Hepatocyte (in vitro differentiated cells): ENCODE results near the gene KIF5A. TPM values are rescaled to one million over a fixed set of nuclear protein-coding genes. Genes with fewer than 3 reads are reported as not detected.
"Not testable (repeated sequence)": the region's sequence is repeated elsewhere in the genome, so short reads cannot be mapped to it uniquely, and the experiment has no call there.

Experiments used
- DNase-seq: peaks from one replicate; pipeline ENCODE4 v3.0.0-alpha.2; 2016; ENCODE audit warnings: low spot score
- H2AFZ ChIP-seq: fragments of 200-600 bp; sonication (generic); 2 replicates; pipeline ENCODE4 v1.6.0; 2016; ENCODE audit warnings: antibody characterized with exemption, mild to moderate bottlenecking
- H3K27ac ChIP-seq: fragments of 200-600 bp; sonication (generic); 2 replicates; pipeline ENCODE4 v1.5.1; 2016; ENCODE audit warnings: mild to moderate bottlenecking
- H3K27me3 ChIP-seq: fragments of 200-600 bp; sonication (generic); 2 replicates; pipeline ENCODE4 v1.6.1; 2016
- H3K36me3 ChIP-seq: fragments of 200-600 bp; sonication (generic); replicated peaks from 2 replicates; pipeline ENCODE4 v1.5.1; 2016; ENCODE audit warnings: low read depth; ENCODE audit not compliant: insufficient read depth
- H3K4me1 ChIP-seq: fragments of 200-600 bp; sonication (generic); 2 replicates; pipeline ENCODE4 v1.5.1; 2016; ENCODE audit warnings: mild to moderate bottlenecking, moderate library complexity; ENCODE audit not compliant: insufficient read depth
- H3K4me2 ChIP-seq: fragments of 200-600 bp; sonication (generic); 2 replicates; pipeline ENCODE4 v1.6.0; 2016
- H3K4me3 ChIP-seq: fragments of 200-600 bp; sonication (generic); 2 replicates; pipeline ENCODE4 v1.5.1; 2016; ENCODE audit warnings: mild to moderate bottlenecking
- H3K79me2 ChIP-seq: fragments of 200-600 bp; sonication (generic); 2 replicates; pipeline ENCODE4 v1.6.0; 2017; ENCODE audit warnings: mild to moderate bottlenecking
- H3K9me2 ChIP-seq: fragments of 200-600 bp; sonication (generic); replicated peaks from 2 replicates; pipeline ENCODE4 v1.6.0; 2017; ENCODE audit warnings: mild to moderate bottlenecking; ENCODE audit not compliant: insufficient read depth
- H3K9me3 ChIP-seq: fragments of 200-600 bp; sonication (generic); 2 replicates; pipeline ENCODE4 v1.5.1; 2016; ENCODE audit warnings: low read depth, mild to moderate bottlenecking
- H4K20me1 ChIP-seq: fragments of 200-600 bp; sonication (generic); 2 replicates; pipeline ENCODE4 v1.6.0; 2016; ENCODE audit warnings: mild to moderate bottlenecking; ENCODE audit not compliant: insufficient read depth, poor library complexity, severe bottlenecking
- CTCF ChIP-seq: fragments of 200-600 bp; sonication (generic); IDR thresholded peaks from 2 replicates; pipeline ENCODE4 v1.5.1; 2016; ENCODE audit warnings: antibody characterized with exemption, mild to moderate bottlenecking; ENCODE audit not compliant: poor library complexity
- EZH2 ChIP-seq: fragments of 200-600 bp; sonication (generic); IDR thresholded peaks from 2 replicates; pipeline ENCODE4 v1.6.1; 2016; ENCODE audit warnings: antibody characterized with exemption, mild to moderate bottlenecking, borderline replicate concordance
- EZH2phosphoT487 ChIP-seq: fragments of 200-600 bp; sonication (generic); IDR thresholded peaks from one replicate; pipeline ENCODE4 v1.6.1; 2018; ENCODE audit warnings: antibody characterized with exemption, mild to moderate bottlenecking, low read depth, moderate library complexity; ENCODE audit not compliant: unreplicated experiment, severe bottlenecking
- WGBS: methylation state at CpG from one replicate; pipeline ENCODE4 v1.1.6; 2016; ENCODE audit warnings: low lambda C conversion rate; ENCODE audit errors: missing lambda C conversion rate; 5-methylcytosine and 5-hydroxymethylcytosine counted together
- polyA plus RNA-seq: library from polyadenylated mRNA; unstranded; fragments of >200 nt; fragmentation: Nextera tagmentation; extraction: Ambion mirVana; gene quantifications from 2 replicates; pipeline ENCODE4 v1.2.1, GENCODE V29; 2016
- total RNA-seq: library from RNA; depleted of rRNA; stranded (reverse); fragments of >200 nt; gene quantifications from 2 replicates; pipeline ENCODE4 v1.2.3, GENCODE V29; 2014

KIF5A gene
- total and polyA plus RNA-seq, 2 experiments from 2014 or later = 0.03 to 0.18 TPM

- 90% methylated on average over 7 of the region's 7 CpGs for WGBS
- TF ChIP-seq CTCF = no peak
- no peak for TF ChIP-seq EZH2phosphoT487
- no peak for TF ChIP-seq EZH2
- peaks cover 3% of the 10 kb centered on the region for H3K27me3 ChIP-seq
- H3K9me3 ChIP-seq = no peaks in the 10 kb centered on the region
- H4K20me1 ChIP-seq = no peaks in the 10 kb centered on the region
- H3K36me3 ChIP-seq = no peaks in the 10 kb centered on the region
- no peaks in the 10 kb centered on the region for H3K79me2 ChIP-seq
- no peak overlapping the region for H3K4me2 ChIP-seq
- H2AFZ ChIP-seq = no peak overlapping the region
- no peaks in the 10 kb centered on the region for H3K4me1 ChIP-seq
- DNase-seq = no peak
- no peak overlapping the region for H3K4me3 ChIP-seq
- no peak overlapping the region for H3K27ac ChIP-seq
- H3K9me2 ChIP-seq = no peaks in the 10 kb centered on the region
These were observed 14.4 kb downstream of the KIF5A start for GRCh38 chr12:57564178-57564740.

GRCh38 chr12:57568838-57569237 is 19.0 kb downstream of the KIF5A start:
- Histone ChIP-seq H3K36me3 (no peaks in the 10 kb centered on the region), H3K27ac (no peak overlapping the region), H3K79me2 (no peaks in the 10 kb centered on the region), H3K27me3 (no peaks in the 10 kb centered on the region), H3K9me2 (no peaks in the 10 kb centered on the region), H3K9me3 (no peaks in the 10 kb centered on the region), H3K4me1 (no peaks in the 10 kb centered on the region), H4K20me1 (no peaks in the 10 kb centered on the region), H3K4me2 (no peak overlapping the region), H2AFZ (no peak overlapping the region), H3K4me3 (no peak overlapping the region)
- no peak for TF ChIP-seq EZH2
- no peak for TF ChIP-seq EZH2phosphoT487
- TF ChIP-seq CTCF = no peak
- no peak for DNase-seq
- 82% methylated on average over 6 of the region's 6 CpGs for WGBS

GRCh38 chr12:57569858-57570257 is 20.0 kb downstream of the KIF5A start:
- Histone ChIP-seq H3K4me2 (no peak overlapping the region), H3K9me3 (no peaks in the 10 kb centered on the region), H3K27me3 (no peaks in the 10 kb centered on the region), H2AFZ (no peak overlapping the region), H3K36me3 (no peaks in the 10 kb centered on the region), H3K4me1 (no peaks in the 10 kb centered on the region), H3K79me2 (no peaks in the 10 kb centered on the region), H3K4me3 (no peak overlapping the region), H4K20me1 (no peaks in the 10 kb centered on the region), H3K27ac (no peak overlapping the region), H3K9me2 (no peaks in the 10 kb centered on the region)
- no peak for DNase-seq
- no peak for TF ChIP-seq EZH2
- TF ChIP-seq EZH2phosphoT487 = no peak
- TF ChIP-seq CTCF = no peak
- 90% methylated on average over 18 of the region's 18 CpGs for WGBS

GRCh38 chr12:57570438-57570837 is 20.6 kb downstream of the KIF5A start:
- H4K20me1 ChIP-seq, H3K36me3 ChIP-seq, H3K9me2 ChIP-seq, H3K4me2 ChIP-seq, H3K27me3 ChIP-seq, H3K9me3 ChIP-seq, H3K79me2 ChIP-seq, DNase-seq, H3K4me3 ChIP-seq, H3K27ac ChIP-seq, H2AFZ ChIP-seq, H3K4me1 ChIP-seq: not testable (repeated sequence)
- WGBS = 91% methylated on average over 13 of the region's 13 CpGs
